ENCODE data around the gene CELSR2. TPM values are rescaled to one million over a fixed set of nuclear protein-coding genes. Genes with fewer than 3 reads are reported as not detected.

The CELSR2 gene
- total and polyA plus RNA-seq, 2 experiments from 2014 or later = 11.2 to 35.1 TPM

DNA sequence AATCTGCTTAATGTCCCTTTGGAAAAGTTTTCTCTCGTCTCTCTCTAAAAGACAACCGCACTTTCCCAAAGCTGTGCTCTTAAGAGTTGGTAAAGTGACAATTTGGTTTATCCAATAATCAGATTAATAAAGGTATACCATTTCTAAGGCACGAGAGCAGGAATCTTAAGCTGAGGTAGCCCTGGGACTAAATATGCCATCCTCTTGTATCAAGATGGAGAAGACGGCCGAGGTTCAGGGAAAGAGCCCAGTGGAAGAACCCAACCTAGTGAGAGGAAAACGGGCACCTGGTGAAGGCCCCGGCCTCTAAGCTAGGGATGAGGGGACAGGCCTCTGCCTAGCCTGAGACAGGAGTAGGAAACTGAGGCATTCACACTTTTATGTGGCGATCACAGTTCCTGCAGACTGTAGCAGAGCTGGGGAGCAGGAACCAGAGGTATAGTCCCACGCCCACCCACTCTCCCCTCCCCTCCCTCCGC is 36.0 kb upstream of the CELSR2 start:
- Histone ChIP-seq H3K4me1 (ENCODE audit: insufficient read depth) (peaks cover 13% of the 10 kb centered on the region), H3K27ac (ENCODE audit: low read depth) (peak overlapping the region; percentile 36; the same call in 1 of the 2 replicates), H3K9me2 (ENCODE audit: insufficient read depth) (no peaks in the 10 kb centered on the region), H3K4me3 (peak overlapping the region; percentile 78), H3K79me2 (replicated peaks; ENCODE audit: insufficient read depth) (peaks cover 44% of the 10 kb centered on the region), H2AFZ (peak overlapping the region; percentile 85; the same call in 1 of the 2 replicates), H4K20me1 (replicated peaks; ENCODE audit: insufficient read depth) (peaks cover 12% of the 10 kb centered on the region), H3K36me3 (ENCODE audit: insufficient read depth) (no peaks in the 10 kb centered on the region), H3F3A (replicated peaks; ENCODE audit: low read depth) (0 out of 2 replicates have a peak, but pooled peaks cover 3% of the 10 kb centered on the region), H3K27me3 (ENCODE audit: insufficient read depth) (no peaks in the 10 kb centered on the region), H3K4me2 (peak overlapping the region; percentile 63)
- Mint-ChIP-seq H3K27me3 (ENCODE audit: insufficient read depth, low read depth, poor library complexity) (no peaks in the 10 kb centered on the region), H3K27ac (no peak overlapping the region), H3K4me3 (peak overlapping the region; percentile 88), H3K4me1 (peaks cover 19% of the 10 kb centered on the region), H3K36me3 (ENCODE audit: low read depth) (peaks cover 34% of the 10 kb centered on the region), H3K9me3 (0 out of 3 replicates have a peak, but pooled peaks cover under 1% of the 10 kb centered on the region)
- DNase-seq (ENCODE audit: low spot score) (no peak), ATAC-seq (peak; percentile 31)
- TF ChIP-seq ZNF331 (CRISPR knock-in tag; IDR thresholded peaks at IDR 0.05; ENCODE audit: low read depth) (no peak), EZH2phosphoT487 (IDR thresholded peaks at IDR 0.05; ENCODE audit: unreplicated experiment) (no peak), CTCF (conservative IDR thresholded peaks at IDR 0.05; ENCODE audit: low read depth in 2 of 2) (no peak), NANOG (IDR thresholded peaks at IDR 0.05; ENCODE audit: borderline replicate concordance) (no peak), EZH2 (IDR thresholded peaks at IDR 0.05; ENCODE audit: low read depth, unreplicated experiment) (no peak), JUNB (IDR thresholded peaks at IDR 0.05; ENCODE audit: unreplicated experiment) (no peak), ZNF462 (CRISPR knock-in tag; IDR thresholded peaks at IDR 0.05) (no peak), ZNF114 (CRISPR knock-in tag; IDR thresholded peaks at IDR 0.05) (no peak), POLR2AphosphoS5 (IDR thresholded peaks at IDR 0.05; ENCODE audit: low read depth) (no peak), STAT1 (IDR thresholded peaks at IDR 0.05; ENCODE audit: unreplicated experiment) (no peak)
- TF ChIP-seq, protein P1, sequence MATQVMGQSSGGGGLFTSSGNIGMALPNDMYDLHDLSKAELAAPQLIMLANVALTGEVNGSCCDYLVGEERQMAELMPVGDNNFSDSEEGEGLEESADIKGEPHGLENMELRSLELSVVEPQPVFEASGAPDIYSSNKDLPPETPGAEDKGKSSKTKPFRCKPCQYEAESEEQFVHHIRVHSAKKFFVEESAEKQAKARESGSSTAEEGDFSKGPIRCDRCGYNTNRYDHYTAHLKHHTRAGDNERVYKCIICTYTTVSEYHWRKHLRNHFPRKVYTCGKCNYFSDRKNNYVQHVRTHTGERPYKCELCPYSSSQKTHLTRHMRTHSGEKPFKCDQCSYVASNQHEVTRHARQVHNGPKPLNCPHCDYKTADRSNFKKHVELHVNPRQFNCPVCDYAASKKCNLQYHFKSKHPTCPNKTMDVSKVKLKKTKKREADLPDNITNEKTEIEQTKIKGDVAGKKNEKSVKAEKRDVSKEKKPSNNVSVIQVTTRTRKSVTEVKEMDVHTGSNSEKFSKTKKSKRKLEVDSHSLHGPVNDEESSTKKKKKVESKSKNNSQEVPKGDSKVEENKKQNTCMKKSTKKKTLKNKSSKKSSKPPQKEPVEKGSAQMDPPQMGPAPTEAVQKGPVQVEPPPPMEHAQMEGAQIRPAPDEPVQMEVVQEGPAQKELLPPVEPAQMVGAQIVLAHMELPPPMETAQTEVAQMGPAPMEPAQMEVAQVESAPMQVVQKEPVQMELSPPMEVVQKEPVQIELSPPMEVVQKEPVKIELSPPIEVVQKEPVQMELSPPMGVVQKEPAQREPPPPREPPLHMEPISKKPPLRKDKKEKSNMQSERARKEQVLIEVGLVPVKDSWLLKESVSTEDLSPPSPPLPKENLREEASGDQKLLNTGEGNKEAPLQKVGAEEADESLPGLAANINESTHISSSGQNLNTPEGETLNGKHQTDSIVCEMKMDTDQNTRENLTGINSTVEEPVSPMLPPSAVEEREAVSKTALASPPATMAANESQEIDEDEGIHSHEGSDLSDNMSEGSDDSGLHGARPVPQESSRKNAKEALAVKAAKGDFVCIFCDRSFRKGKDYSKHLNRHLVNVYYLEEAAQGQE (IDR thresholded peaks at IDR 0.05; ENCODE audit: unreplicated experiment) = no peak
